Measurements from ENCODE around the gene FOS.
"Not testable (repeated sequence)": the region's sequence is repeated elsewhere in the genome, so short reads cannot be mapped to it uniquely, and the experiment has no call there.

Gene FOS

DNA sequence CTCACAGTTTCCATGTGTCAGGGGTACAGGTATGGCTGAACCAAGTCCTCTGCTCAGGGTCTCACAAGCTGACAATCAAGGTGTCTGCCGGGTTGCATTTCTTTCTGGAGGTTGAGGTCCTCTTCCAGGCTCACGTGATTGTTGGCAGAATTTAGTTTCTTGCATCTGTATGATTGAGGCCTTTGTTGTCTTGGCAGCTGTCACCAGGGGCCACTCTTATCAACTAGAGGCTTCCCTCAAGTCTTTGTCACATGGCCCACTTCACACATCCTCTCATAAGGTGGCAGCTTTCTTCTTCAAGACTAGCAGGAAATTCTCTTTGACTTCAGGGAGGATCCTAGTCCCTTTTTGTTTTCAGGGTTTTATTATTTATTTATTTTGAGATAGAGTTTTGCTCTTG is 46.0 kb upstream of the FOS start:
- H3K27me3 ChIP-seq: no peaks in the 10 kb centered on the region
- H3K4me1 ChIP-seq: peaks cover 10% of the 10 kb centered on the region; the same call in 1 of the 2 replicates
- H3K36me3 ChIP-seq: no peaks in the 10 kb centered on the region
- no peaks in the 10 kb centered on the region for H3K9me3 ChIP-seq
- DNase-seq: no peak
- TF ChIP-seq, protein P1, sequence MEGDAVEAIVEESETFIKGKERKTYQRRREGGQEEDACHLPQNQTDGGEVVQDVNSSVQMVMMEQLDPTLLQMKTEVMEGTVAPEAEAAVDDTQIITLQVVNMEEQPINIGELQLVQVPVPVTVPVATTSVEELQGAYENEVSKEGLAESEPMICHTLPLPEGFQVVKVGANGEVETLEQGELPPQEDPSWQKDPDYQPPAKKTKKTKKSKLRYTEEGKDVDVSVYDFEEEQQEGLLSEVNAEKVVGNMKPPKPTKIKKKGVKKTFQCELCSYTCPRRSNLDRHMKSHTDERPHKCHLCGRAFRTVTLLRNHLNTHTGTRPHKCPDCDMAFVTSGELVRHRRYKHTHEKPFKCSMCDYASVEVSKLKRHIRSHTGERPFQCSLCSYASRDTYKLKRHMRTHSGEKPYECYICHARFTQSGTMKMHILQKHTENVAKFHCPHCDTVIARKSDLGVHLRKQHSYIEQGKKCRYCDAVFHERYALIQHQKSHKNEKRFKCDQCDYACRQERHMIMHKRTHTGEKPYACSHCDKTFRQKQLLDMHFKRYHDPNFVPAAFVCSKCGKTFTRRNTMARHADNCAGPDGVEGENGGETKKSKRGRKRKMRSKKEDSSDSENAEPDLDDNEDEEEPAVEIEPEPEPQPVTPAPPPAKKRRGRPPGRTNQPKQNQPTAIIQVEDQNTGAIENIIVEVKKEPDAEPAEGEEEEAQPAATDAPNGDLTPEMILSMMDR (IDR thresholded peaks at IDR 0.05; ENCODE audit: low read depth, low read length): no peak
- no peak overlapping the region for H3K4me3 ChIP-seq (ENCODE audit: low read depth, low read length)

DNA sequence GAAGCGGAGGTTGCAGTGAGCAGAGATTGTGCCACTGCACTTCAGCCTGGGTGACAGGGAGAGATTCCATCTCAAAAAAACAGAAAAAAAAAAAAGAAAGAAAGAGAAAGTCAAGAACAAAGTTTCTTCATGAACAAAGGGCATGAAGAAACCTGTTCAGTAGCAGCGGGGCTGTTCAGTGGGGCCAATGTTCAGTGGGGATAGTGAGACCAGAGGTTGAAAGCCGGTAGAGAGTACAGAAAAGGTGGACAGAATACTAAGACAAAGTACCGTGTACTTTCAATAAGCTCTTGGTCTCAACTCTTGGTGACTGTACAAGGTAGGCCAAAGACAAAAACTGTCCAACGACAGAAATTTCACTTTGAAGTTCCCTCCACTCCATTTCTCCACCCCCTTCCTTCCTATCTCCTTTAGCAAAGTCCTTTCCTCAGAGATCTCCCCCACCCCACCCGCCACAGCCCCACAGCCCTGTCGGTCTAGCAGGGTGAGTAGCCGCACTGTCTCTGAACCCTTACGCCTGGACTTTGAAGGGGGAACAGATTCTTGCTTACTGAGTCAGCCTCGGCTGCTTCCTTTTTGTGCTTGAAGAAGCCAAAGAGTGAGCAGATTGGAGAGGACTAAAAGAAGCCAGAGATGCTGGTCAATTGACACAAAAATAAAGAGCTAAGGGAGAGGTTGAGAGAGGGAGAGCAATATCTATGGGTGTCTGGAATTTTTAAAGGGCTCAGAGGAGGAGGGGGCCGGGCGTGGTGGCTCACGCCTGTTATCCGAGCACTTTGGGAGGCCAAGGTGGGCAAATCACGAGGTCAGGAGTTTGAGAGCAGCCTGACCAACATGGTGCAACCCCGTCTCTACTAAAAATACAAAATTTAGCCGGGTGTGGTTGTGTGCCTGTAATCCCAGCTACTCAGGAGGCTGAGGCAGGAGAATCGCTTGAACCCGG is 44.2 kb upstream of the FOS start:
- no peaks in the 10 kb centered on the region for H3K9me3 ChIP-seq
- H3K36me3 ChIP-seq: no peaks in the 10 kb centered on the region
- peaks cover 13% of the 10 kb centered on the region; the same call in 1 of the 2 replicates for H3K4me1 ChIP-seq
- no peak for DNase-seq
- H3K27me3 ChIP-seq: no peaks in the 10 kb centered on the region
- no peak overlapping the region for H3K4me3 ChIP-seq (ENCODE audit: low read depth, low read length)
- TF ChIP-seq, protein P1 (IDR thresholded peaks at IDR 0.05; ENCODE audit: low read depth, low read length): no peak

DNA sequence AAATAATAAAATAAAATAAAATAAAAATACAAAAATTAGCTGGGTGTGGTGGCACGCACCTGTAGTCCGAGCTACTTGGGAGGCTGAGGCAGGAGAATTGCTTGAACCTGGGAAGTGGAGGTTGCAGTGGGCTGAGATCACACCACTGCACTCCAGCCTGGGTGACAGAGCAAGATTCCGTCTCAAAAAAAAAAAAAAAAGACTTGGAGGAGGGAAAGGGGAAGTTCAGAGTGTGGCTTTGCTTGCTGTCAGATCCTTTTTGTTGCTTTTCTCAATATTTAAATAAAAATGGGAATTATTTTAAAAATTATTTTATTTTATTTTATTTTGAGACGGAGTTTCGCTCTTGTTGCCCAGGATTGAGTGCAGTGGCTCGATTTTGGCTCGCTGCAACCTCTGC is 43.4 kb upstream of the FOS start:
- peaks cover 13% of the 10 kb centered on the region; the same call in 1 of the 2 replicates for H3K4me1 ChIP-seq

DNA sequence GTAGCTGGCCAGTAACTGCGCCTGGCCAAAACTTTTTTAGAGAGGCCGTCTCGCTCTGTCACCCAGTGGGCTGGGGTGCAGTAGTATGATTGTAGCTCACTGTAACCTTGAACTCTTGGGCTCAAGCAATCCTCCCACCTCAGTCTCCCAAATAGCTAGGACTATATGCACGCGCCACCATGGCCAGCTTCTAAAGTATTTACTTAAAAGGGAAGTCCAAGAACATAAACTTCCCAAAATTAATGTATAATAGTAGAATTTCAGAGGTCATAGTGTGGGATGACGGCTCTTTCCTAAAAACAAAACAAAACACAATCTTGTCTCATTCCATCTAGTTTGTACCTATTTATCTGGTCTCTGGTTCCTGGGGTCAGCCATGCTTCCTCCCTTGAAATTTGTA is 42.2 kb upstream of the FOS start:
- H3K4me3 ChIP-seq (ENCODE audit: low read depth, low read length): no peak overlapping the region
- H3K4me1 ChIP-seq: peaks cover 13% of the 10 kb centered on the region; the same call in 1 of the 2 replicates
- TF ChIP-seq, protein P1 (IDR thresholded peaks at IDR 0.05; ENCODE audit: low read depth, low read length): no peak
- no peaks in the 10 kb centered on the region for H3K36me3 ChIP-seq
- no peaks in the 10 kb centered on the region for H3K27me3 ChIP-seq
- DNase-seq: no peak
- H3K9me3 ChIP-seq: no peaks in the 10 kb centered on the region

More for the DNA sequence above, 43.4 kb upstream of the FOS start:
- H3K4me3 ChIP-seq (ENCODE audit: low read depth, low read length); H3K9me3 ChIP-seq; H3K27me3 ChIP-seq; DNase-seq; H3K36me3 ChIP-seq: not testable (repeated sequence)

DNA sequence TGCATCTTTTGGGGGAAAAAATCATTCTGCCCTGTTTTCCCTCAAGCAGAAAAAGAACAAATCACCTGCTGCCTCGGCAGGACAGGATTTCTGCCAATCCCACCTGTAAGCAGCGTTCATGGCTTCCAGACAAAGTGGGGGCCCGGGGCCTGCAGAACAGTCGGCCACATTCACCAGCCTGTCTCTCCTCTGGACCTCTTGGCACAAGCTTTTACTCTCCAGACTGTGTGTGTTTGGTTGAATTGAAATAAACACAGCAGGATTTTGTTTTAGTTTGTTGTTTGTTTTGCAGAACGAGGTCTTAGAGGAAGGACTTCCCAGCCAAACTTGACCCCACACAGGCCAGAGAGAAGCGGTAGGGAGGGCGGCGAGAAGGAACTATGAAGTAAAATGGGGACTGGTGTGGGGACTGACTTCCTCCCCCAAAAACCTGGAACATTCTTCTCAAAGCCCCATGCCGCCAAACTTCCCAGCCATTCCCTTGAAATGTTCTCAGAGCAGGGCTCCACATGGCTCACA is 41.7 kb upstream of the FOS start:
- H3K4me1 ChIP-seq: peaks cover 13% of the 10 kb centered on the region; the same call in 1 of the 2 replicates
- TF ChIP-seq, protein P1 (IDR thresholded peaks at IDR 0.05; ENCODE audit: low read depth, low read length): no peak
- DNase-seq: no peak
- no peaks in the 10 kb centered on the region for H3K27me3 ChIP-seq
- no peaks in the 10 kb centered on the region for H3K9me3 ChIP-seq
- no peak overlapping the region for H3K4me3 ChIP-seq (ENCODE audit: low read depth, low read length)
- H3K36me3 ChIP-seq: no peaks in the 10 kb centered on the region

DNA sequence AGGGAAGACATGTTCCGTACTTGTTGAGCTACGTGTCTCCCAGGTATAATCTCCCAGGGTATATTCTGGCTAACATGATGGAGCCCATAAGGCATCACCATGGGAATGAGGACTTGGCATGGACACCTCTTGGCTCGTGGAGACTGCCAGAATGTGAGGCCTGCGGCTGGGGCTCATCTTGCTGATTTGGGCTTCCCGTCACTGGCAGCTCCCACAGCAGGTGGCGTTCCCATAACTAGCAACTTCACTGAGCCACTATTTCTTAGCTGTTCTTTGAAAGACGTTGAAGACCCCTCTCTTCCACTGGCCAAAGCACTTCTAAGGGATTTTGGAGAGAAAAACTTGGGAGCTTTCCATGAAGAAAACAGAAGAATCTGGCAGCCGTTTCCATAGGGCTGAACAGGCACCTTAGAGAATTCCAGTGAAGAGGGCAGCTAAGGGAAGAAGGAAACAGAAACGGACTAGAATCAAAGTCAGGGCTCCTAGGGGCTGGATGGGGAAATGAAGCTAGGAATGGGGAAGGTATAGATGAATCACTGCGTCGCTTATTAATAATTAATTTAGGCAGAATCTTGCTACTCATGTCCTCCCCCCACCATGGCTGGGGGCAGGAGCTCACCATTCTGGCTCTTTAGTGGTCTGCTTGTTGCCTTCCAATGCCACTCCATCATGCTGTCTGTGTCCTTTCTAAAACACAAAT is 39.7 kb upstream of the FOS start:
- no peak for DNase-seq
- Histone ChIP-seq H3K36me3 (no peaks in the 10 kb centered on the region), H3K9me3 (no peaks in the 10 kb centered on the region), H3K27me3 (no peaks in the 10 kb centered on the region), H3K4me1 (peaks cover 13% of the 10 kb centered on the region; the same call in 1 of the 2 replicates), H3K4me3 (ENCODE audit: low read depth, low read length) (no peak overlapping the region)
- TF ChIP-seq, protein P1 (IDR thresholded peaks at IDR 0.05; ENCODE audit: low read depth, low read length): no peak
